Prostate gland (tissue), 2 donors: ENCODE data around the gene RBBP8.

Experiments used
- CTCF ChIP-seq, 4 experiments: fragments of 200-600 bp in 2 of 4; fragments of 450-650 bp in 2 of 4; sonication (generic) in 2 of 4; IDR thresholded peaks; 1 replicate in 3 of 4; 2 replicates in 1 of 4; pipeline ENCODE4 v1.5.1; 2016 to 2019; ENCODE audit warnings: antibody characterized with exemption in 4 of 4, mild to moderate bottlenecking in 2 of 4, moderate library complexity in 2 of 4
- POLR2A ChIP-seq: fragments of 450-650 bp; IDR thresholded peaks from one replicate; pipeline ENCODE4 v1.6.1; 2016; ENCODE audit warnings: antibody characterized with exemption, mild to moderate bottlenecking
- POLR2AphosphoS5 ChIP-seq: sonication (generic); formaldehyde crosslinking; IDR thresholded peaks from one replicate; pipeline ENCODE4 v1.6.1; 2017; ENCODE audit warnings: antibody characterized with exemption

GRCh38 chr18:23042133-23042532 is 109.0 kb downstream of the RBBP8 start:
- TF ChIP-seq CTCF (IDR thresholded peaks at IDR 0.05) (no peak), POLR2AphosphoS5 (no peak), POLR2A (no peak)
